Left lung (tissue), 10 donors: ENCODE data around the gene PPP2R2C. TPM values are rescaled to one million over a fixed set of nuclear protein-coding genes. Genes with fewer than 3 reads are reported as not detected.
A peak's percentile ranks its signal among the peaks of the same experiment; 100 is the strongest.

ENCODE experiments used
- ATAC-seq: fragments of 200-7000 bp; cut with Tn5 transposase; one replicate; pipeline ENCODE4 v1.9.1; 2020; ENCODE audit warnings: moderate library complexity
- DNase-seq, 4 donors: peaks; one replicate each; pipeline ENCODE4 v3.0.0-alpha.2; 2013 to 2020
- H3K27ac ChIP-seq, 2 donors: fragments of 200-600 bp; sonication (generic) in 1 of 2; one replicate each; pipeline versions ENCODE4 v1.5.0 to v1.8.0; 2020 to 2021
- H3K27me3 ChIP-seq, 2 donors: fragments of 200-600 bp; sonication (generic) in 1 of 2; one replicate each; pipeline versions ENCODE4 v1.5.0 to v1.8.0; 2020 to 2021
- H3K36me3 ChIP-seq, 2 donors: fragments of 200-600 bp; sonication (generic) in 1 of 2; one replicate each; pipeline versions ENCODE4 v1.5.0 to v1.8.0; 2020 to 2021
- H3K4me1 ChIP-seq, 2 donors: fragments of 200-600 bp; one replicate each; pipeline ENCODE4 v1.8.0; 2021
- H3K4me3 ChIP-seq, 2 donors: fragments of 200-600 bp; sonication (generic) in 1 of 2; one replicate each; pipeline versions ENCODE4 v1.5.0 to v1.8.0; 2020 to 2021; ENCODE audit warnings: mild to moderate bottlenecking in 1 of 2
- H3K9me3 ChIP-seq, 2 donors: fragments of 200-600 bp; sonication (generic) in 1 of 2; one replicate each; pipeline versions ENCODE4 v1.5.0 to v1.8.0; 2020 to 2021
- intact Hi-C, 2 donors: fragments of 100-400 bp; cut with DNase I; formaldehyde crosslinking; loops; one replicate each; pipeline versions ENCODE4 v1.11.2 to v1.14.2; 2022
- polyA plus RNA-seq, 6 donors: library from polyadenylated mRNA; unstranded; fragments of 120-200 nt; gene quantifications; one replicate each; pipeline ENCODE4 v1.2.1, GENCODE V29; 2013; ENCODE audit not compliant: insufficient read length in 6 of 6
- total RNA-seq, 2 donors: library from RNA; stranded (reverse); fragmentation: NEBNext Ultra II Directional; extraction: Animal tissue kit (Norgen Biotek cat#: 25700); gene quantifications; one replicate each; pipeline ENCODE4 v1.2.1, GENCODE V29; 2021
- TF ChIP-seq, protein P1 (sequence below), 2 donors: fragments of 200-600 bp; sonication (generic) in 1 of 2; IDR thresholded peaks; one replicate each; pipeline versions ENCODE4 v1.5.0 to v1.8.0; 2021; ENCODE audit warnings: antibody characterized with exemption in 2 of 2
- donor health status: DM: no; HTN: yes; CAD: no.
- donor health status: DM: no; HTN: no; CAD: no.

Gene PPP2R2C
- total and polyA plus RNA-seq, 8 donors = 0.29 to 0.50 (median 0.43) TPM; not detected in 1

DNA sequence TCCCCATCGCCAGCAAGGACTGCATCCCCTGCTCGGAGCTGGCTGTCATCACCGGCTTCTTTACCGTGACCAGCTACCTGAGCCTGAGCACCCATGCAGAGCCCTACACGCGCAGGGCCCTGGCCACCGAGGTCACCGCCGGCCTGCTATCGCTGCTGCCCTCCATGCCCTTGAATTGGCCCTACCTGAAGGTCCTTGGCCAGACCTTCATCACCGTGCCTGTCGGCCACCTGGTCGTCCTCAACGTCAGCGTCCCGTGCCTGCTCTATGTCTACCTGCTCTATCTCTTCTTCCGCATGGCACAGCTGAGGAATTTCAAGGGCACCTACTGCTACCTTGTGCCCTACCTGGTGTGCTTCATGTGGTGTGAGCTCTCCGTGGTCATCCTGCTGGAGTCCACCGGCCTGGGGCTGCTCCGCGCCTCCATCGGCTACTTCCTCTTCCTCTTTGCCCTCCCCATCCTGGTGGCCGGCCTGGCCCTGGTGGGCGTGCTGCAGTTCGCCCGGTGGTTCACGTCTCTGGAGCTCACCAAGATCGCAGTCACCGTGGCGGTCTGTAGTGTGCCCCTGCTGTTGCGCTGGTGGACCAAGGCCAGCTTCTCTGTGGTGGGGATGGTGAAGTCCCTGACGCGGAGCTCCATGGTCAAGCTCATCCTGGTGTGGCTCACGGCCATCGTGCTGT, 171.2 kb downstream of the PPP2R2C start:
- intact Hi-C loops = no loop called here
- Histone ChIP-seq H3K27me3 (no peaks in the 10 kb centered on the region), H3K9me3 (no peaks in the 10 kb centered on the region), H3K4me1 (no peaks in the 10 kb centered on the region), H3K4me3 (no peak overlapping the region), H3K36me3 (peaks cover 0 to 66% of the 10 kb centered on the region in 2 donors), H3K27ac (no peak overlapping the region)
- no peak for ATAC-seq
- DNase-seq = peak in 1 of 4 donors; percentile 76
- TF ChIP-seq, protein P1, sequence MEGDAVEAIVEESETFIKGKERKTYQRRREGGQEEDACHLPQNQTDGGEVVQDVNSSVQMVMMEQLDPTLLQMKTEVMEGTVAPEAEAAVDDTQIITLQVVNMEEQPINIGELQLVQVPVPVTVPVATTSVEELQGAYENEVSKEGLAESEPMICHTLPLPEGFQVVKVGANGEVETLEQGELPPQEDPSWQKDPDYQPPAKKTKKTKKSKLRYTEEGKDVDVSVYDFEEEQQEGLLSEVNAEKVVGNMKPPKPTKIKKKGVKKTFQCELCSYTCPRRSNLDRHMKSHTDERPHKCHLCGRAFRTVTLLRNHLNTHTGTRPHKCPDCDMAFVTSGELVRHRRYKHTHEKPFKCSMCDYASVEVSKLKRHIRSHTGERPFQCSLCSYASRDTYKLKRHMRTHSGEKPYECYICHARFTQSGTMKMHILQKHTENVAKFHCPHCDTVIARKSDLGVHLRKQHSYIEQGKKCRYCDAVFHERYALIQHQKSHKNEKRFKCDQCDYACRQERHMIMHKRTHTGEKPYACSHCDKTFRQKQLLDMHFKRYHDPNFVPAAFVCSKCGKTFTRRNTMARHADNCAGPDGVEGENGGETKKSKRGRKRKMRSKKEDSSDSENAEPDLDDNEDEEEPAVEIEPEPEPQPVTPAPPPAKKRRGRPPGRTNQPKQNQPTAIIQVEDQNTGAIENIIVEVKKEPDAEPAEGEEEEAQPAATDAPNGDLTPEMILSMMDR (IDR thresholded peaks at IDR 0.05) = no peak

DNA sequence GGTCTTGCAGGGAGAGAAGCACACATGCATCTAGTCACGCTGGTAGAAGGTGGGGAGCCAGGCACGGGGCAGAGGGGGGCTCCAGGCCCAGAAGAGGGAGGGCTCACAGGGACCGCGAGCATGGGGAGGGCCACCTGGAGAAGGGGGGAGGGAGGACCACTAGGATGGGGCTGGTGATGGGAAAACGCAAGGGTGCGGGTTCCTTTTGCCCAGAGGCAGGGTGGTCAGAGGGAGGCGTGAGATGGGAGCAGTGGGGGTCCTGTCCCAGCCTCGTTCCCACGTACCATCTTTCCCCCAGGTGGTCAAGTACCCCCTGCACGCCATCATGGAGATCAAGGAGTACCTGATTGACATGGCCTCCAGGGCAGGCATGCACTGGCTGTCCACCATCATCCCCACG, 172.1 kb downstream of the PPP2R2C start:
- Histone ChIP-seq H3K36me3 (peaks cover 0 to 74% of the 10 kb centered on the region in 2 donors), H3K9me3 (no peaks in the 10 kb centered on the region), H3K4me3 (no peak overlapping the region), H3K4me1 (no peaks in the 10 kb centered on the region), H3K27ac (no peak overlapping the region), H3K27me3 (no peaks in the 10 kb centered on the region)
- ATAC-seq = no peak
- TF ChIP-seq, protein P1 (IDR thresholded peaks at IDR 0.05) = no peak
- intact Hi-C loops = no loop called here
- peak in 1 of 4 donors; percentile 54 for DNase-seq

DNA sequence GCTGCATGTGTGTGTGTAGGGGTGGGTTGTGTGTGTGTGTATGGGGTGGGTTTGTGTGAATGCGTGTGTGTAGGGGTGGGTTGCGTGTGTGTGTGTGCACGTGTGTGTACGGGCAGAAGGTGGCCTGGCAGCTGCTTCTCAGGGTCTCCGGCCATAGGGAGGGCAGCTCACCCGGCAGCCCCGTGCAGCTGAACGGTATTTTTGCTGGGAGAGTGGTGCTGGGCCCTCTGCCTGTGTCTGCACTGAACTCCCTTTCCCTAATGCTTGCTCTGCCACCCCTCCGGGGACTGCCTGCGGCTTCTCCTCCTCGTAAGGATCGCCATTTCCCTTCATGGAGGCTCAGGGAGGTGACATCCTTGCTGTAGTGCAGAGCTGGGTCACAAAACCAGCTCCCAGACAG, 172.5 kb downstream of the PPP2R2C start:
- Histone ChIP-seq H3K27ac (no peak overlapping the region), H3K36me3 (peaks cover 0 to 79% of the 10 kb centered on the region in 2 donors), H3K4me3 (no peak overlapping the region), H3K27me3 (no peaks in the 10 kb centered on the region), H3K9me3 (no peaks in the 10 kb centered on the region), H3K4me1 (no peaks in the 10 kb centered on the region)
- peak in 1 of 4 donors; percentile 58 for DNase-seq
- no peak for ATAC-seq
- TF ChIP-seq, protein P1 (IDR thresholded peaks at IDR 0.05) = no peak
- intact Hi-C loops = no loop called here

DNA sequence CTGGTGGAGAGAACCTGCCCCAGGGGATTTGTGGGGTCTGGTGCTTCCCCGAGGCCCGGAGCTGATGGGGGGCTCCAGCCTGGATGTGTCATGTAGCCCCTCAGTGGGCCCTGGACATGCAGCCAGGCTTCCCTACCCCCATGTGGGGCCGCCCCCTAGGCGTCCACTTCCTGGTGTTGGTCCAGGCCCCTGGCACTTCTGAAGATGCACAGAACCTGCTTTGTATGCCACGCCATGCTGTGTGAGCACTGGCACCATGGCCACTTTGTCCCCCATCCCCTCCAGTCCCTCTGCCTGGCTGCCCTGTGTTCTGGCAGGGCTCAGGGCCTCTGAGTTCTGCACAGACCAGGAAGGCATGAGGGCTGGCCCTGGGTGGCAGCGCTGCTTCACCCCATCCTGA, 173.6 kb downstream of the PPP2R2C start:
- Histone ChIP-seq H3K4me3 (no peak overlapping the region), H3K36me3 (peaks cover 0 to 82% of the 10 kb centered on the region in 2 donors), H3K27me3 (no peaks in the 10 kb centered on the region), H3K9me3 (no peaks in the 10 kb centered on the region), H3K4me1 (no peaks in the 10 kb centered on the region), H3K27ac (no peak overlapping the region)
- TF ChIP-seq, protein P1 (IDR thresholded peaks at IDR 0.05) = no peak
- DNase-seq = no peak
- ATAC-seq = no peak
- intact Hi-C loops = no loop called here

DNA sequence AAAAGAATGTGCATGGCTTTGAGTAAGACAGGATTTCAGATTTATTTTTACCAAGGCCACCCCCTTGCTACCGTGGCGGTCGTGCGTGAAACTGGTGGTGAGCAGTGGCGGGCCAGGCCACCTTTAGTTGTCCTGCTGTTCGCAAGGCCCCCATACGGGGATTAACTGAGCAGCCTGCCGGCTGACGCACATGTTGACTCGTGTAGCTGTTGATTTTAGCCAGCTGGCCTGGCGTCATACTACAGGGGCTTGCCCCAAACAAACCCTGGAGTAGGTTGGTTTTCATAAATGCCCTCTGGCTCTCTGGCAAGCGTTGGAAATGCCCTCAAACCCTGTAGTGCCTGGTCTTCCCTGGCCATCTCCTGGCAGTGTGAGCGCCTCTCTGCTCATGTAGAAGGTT, 174.4 kb downstream of the PPP2R2C start:
- H3K4me3 ChIP-seq = no peak overlapping the region
- H3K27me3 ChIP-seq = no peaks in the 10 kb centered on the region
- intact Hi-C loops = no loop called here
- H3K4me1 ChIP-seq = no peaks in the 10 kb centered on the region
- DNase-seq (peak in 1 of 4 donors; percentile 43), ATAC-seq (no peak)
- no peaks in the 10 kb centered on the region for H3K9me3 ChIP-seq
- peaks cover 0 to 74% of the 10 kb centered on the region in 2 donors for H3K36me3 ChIP-seq
- no peak overlapping the region for H3K27ac ChIP-seq
- TF ChIP-seq, protein P1 (IDR thresholded peaks at IDR 0.05) = no peak
